T-cell (primary cell): ENCODE results near the gene ARL4D. TPM values are rescaled to one million over a fixed set of nuclear protein-coding genes. Genes with fewer than 3 reads are reported as not detected.

Experiments
- ATAC-seq, 4 experiments: fragments of 200-7000 bp in 3 of 4; fragments of 150-1000 bp in 1 of 4; cut with Tn5 transposase; replicated peaks in 1 of 4; 1 replicate in 3 of 4; 2 replicates in 1 of 4; pipeline ENCODE4 v1.10.0; 2021; ENCODE audit warnings: moderate library complexity in 3 of 4, mild to moderate bottlenecking in 2 of 4, moderate number of reproducible peaks in 1 of 4
- CTCF ChIA-PET, 2 donors: fragments of 300-600 bp; sonication (Branson Sonifier 250); formaldehyde crosslinking; loops; one replicate each; lab custom pipeline; 2022; ENCODE audit warnings: antibody characterized with exemption in 2 of 2; lab: Charles Lee
- POLR2A ChIA-PET, 2 donors: fragments of 300-600 bp; sonication (Branson Sonifier 250); formaldehyde crosslinking; loops; one replicate each; lab custom pipeline; 2022; ENCODE audit warnings: antibody characterized with exemption in 2 of 2; lab: Charles Lee
- DNase-seq, 35 experiments: peaks; one replicate each; pipeline versions ENCODE4 v3.0.0 to v3.0.0-alpha.2; 2013 to 2023
- H3K27ac ChIP-seq: one replicate; pipeline ENCODE4 v1.5.1; 2013; ENCODE audit warnings: low read length
- H3K27me3 ChIP-seq, 2 experiments: replicated peaks in 1 of 2; 1 replicate in 1 of 2; 2 replicates in 1 of 2; pipeline versions ENCODE4 v1.6.1 to v1.7.0; 2013; ENCODE audit warnings: low read length in 1 of 2, mixed read lengths in 1 of 2; ENCODE audit not compliant: control insufficient read depth in 2 of 2, insufficient read depth in 2 of 2; ENCODE audit errors: extremely low read depth in 1 of 2
- H3K36me3 ChIP-seq, 2 donors: 1 replicate in 1 of 2; 2 replicates in 1 of 2; pipeline versions ENCODE4 v1.6.1 to v1.7.0; 2013; ENCODE audit warnings: low read length in 1 of 2; ENCODE audit not compliant: control insufficient read depth in 2 of 2, insufficient read depth in 1 of 2; ENCODE audit errors: extremely low read depth in 1 of 2
- H3K4me1 ChIP-seq, 2 experiments: 1 replicate in 1 of 2; 2 replicates in 1 of 2; pipeline versions ENCODE4 v1.6.1 to v1.7.0; 2013; ENCODE audit warnings: low read length in 2 of 2, mixed read lengths in 1 of 2; ENCODE audit not compliant: insufficient read depth in 2 of 2, control insufficient read depth in 1 of 2; ENCODE audit errors: extremely low read depth in 1 of 2
- H3K4me3 ChIP-seq, 2 donors: 1 replicate in 1 of 2; 2 replicates in 1 of 2; pipeline versions ENCODE4 v1.5.1 to v1.7.0; 2013; ENCODE audit warnings: mild to moderate bottlenecking in 2 of 2, low read length in 1 of 2, moderate library complexity in 1 of 2; ENCODE audit not compliant: control insufficient read depth in 1 of 2; ENCODE audit errors: extremely low read depth in 1 of 2
- H3K9me3 ChIP-seq: 2 replicates; pipeline ENCODE4 v1.7.0; 2013
- H3K27ac Mint-ChIP-seq, 2 donors: one replicate each; pipeline ENCODE4 v1.8.0; 2020 to 2021; ENCODE audit warnings: mild to moderate bottlenecking in 2 of 2, mixed read lengths in 2 of 2
- H3K27me3 Mint-ChIP-seq, 2 donors: one replicate each; pipeline ENCODE4 v1.8.0; 2021 to 2022; ENCODE audit warnings: mixed read lengths in 2 of 2
- H3K36me3 Mint-ChIP-seq: one replicate; pipeline ENCODE4 v1.8.0; 2021; ENCODE audit warnings: mixed read lengths
- H3K4me1 Mint-ChIP-seq, 3 donors: one replicate each; pipeline ENCODE4 v1.8.0; 2020 to 2022; ENCODE audit warnings: mixed read lengths in 3 of 3, mild to moderate bottlenecking in 1 of 3
- H3K4me3 Mint-ChIP-seq, 3 donors: one replicate each; pipeline ENCODE4 v1.8.0; 2020 to 2022; ENCODE audit warnings: mild to moderate bottlenecking in 3 of 3, mixed read lengths in 3 of 3, moderate library complexity in 3 of 3
- H3K9me3 Mint-ChIP-seq, 3 donors: one replicate each; pipeline ENCODE4 v1.8.0; 2020 to 2022; ENCODE audit warnings: mixed read lengths in 3 of 3
- WGBS: methylation state at CpG from one replicate; pipeline ENCODE4 v1.1.5; 2013; ENCODE audit warnings: missing lambda C conversion rate; ENCODE audit not compliant: insufficient coverage; 5-methylcytosine and 5-hydroxymethylcytosine counted together
- total RNA-seq, 35 experiments: library from RNA in 6 of 35; stranded (reverse) in 6 of 35; fragments of 120-200 nt in 1 of 35; gene quantifications; one replicate each; pipeline versions ENCODE4 v1.2.1 to v1.2.4 and lab custom pipeline; 2013 to 2026

ARL4D gene
- total RNA-seq, 5 donors from 2014 or later (not counting 1 experiment from before 2014, with no cell fraction given), result 1.3 to 2.9 (median 2.4) TPM

DNA sequence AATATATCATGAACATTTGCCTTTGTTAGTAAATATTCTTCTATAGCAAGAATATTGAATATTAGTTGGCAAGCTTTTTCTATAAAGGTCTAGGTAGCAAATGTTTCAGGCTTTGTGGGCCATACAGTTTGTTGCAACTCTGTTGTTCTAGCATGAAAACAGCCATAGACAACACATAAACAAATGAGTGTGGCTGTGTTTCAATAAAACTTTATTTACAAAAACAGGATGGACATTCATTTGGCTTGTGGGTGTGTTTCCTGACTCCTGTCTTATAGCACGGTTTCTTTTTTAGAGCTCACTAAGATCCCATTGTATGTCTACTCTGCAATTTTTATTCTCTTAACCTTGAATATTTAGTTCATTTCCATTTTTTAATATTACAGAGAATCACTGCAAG lies 39.0 kb downstream of the ARL4D start:
- WGBS, result no CpG with 5 or more reads among the region's 1 CpG
- Histone ChIP-seq H3K27me3 (peaks cover 0 to 15% of the 10 kb centered on the region in 2 experiments), H3K4me3 (no peak overlapping the region), H3K36me3 (no peaks in the 10 kb centered on the region), H3K9me3 (no peaks in the 10 kb centered on the region), H3K4me1 (no peaks in the 10 kb centered on the region), H3K27ac (no peak overlapping the region)
- no peak for DNase-seq
- H3K27me3 Mint-ChIP-seq, result peaks cover 24 to 25% of the 10 kb centered on the region in 2 donors
- no peak overlapping the region for H3K4me3 Mint-ChIP-seq
- POLR2A ChIA-PET, result no interaction called here
- CTCF ChIA-PET, result no interaction called here
- no peaks in the 10 kb centered on the region for H3K4me1 Mint-ChIP-seq
- no peaks in the 10 kb centered on the region for H3K9me3 Mint-ChIP-seq
- no peak for ATAC-seq
- H3K36me3 Mint-ChIP-seq, result no peaks in the 10 kb centered on the region
- H3K27ac Mint-ChIP-seq, result no peak overlapping the region

DNA sequence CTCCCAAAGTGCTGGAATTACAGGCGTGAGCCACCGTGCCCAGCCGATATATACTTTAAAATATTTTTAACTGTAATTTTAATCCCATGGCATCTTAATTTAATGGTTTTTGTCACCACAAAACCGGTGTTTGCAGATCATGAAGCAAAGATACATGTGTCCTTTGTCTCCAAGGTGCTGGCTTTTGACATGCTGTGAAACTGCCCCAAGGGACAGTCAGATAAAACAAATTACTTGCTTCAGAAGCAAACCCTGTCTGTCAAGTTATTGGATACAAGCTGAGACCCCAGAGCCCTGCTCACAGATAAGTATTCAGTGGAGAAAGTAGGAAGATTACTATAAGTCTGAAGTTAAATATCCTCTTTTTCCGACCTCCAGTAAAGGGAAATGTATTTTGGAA lies 39.8 kb downstream of the ARL4D start:
- H3K27ac Mint-ChIP-seq, result no peak overlapping the region
- Histone ChIP-seq H3K4me1 (no peaks in the 10 kb centered on the region), H3K4me3 (no peak overlapping the region), H3K27ac (no peak overlapping the region), H3K27me3 (peaks cover 0 to 18% of the 10 kb centered on the region in 2 experiments), H3K9me3 (no peaks in the 10 kb centered on the region), H3K36me3 (no peaks in the 10 kb centered on the region)
- H3K4me1 Mint-ChIP-seq, result no peaks in the 10 kb centered on the region
- ATAC-seq (no peak), DNase-seq (no peak)
- H3K36me3 Mint-ChIP-seq, result no peaks in the 10 kb centered on the region
- POLR2A ChIA-PET, result interaction anchor here in 1 of 2 donors (0.6 kb wide), 1 partner anchor 154 kb away, joined by 3 read pairs; no protein-coding TSS in a partner anchor
- no CpG with 5 or more reads among the region's 5 CpGs for WGBS
- CTCF ChIA-PET, result no interaction called here
- peaks cover 21 to 23% of the 10 kb centered on the region in 2 donors for H3K27me3 Mint-ChIP-seq
- no peaks in the 10 kb centered on the region for H3K9me3 Mint-ChIP-seq
- H3K4me3 Mint-ChIP-seq, result no peak overlapping the region

DNA sequence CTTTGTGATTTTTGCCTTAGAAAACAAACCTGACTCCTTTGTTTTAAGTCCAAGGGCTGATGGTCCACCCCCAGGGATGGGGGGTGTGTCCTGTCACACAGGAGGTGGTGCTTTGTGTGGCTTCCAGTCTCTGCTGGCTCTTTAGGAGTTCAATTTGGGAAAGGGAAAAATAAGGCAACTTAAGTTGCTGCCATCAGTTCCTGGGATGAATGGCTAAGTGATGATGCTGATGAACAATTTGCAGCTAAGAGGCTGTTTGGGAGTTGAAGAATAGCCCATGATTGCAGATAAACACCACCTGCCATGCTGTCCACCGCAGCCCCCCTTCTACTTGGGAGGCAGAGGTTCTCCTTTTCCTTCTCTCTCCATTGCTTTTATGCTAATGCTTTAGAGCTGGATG lies 40.2 kb downstream of the ARL4D start:
- H3K27me3 Mint-ChIP-seq, result peaks cover 21 to 24% of the 10 kb centered on the region in 2 donors
- H3K27me3 ChIP-seq, result peaks cover 0 to 17% of the 10 kb centered on the region in 2 experiments
- ATAC-seq (no peak), DNase-seq (no peak)
- H3K4me3 Mint-ChIP-seq, result no peak overlapping the region
- no peak overlapping the region for H3K27ac ChIP-seq
- no peaks in the 10 kb centered on the region for H3K9me3 Mint-ChIP-seq
- no peaks in the 10 kb centered on the region for H3K9me3 ChIP-seq
- no peaks in the 10 kb centered on the region for H3K4me1 Mint-ChIP-seq
- H3K36me3 Mint-ChIP-seq, result no peaks in the 10 kb centered on the region
- ChIA-PET CTCF (no interaction called here), POLR2A (interaction anchor here in 1 of 2 donors (0.6 kb wide), 1 partner anchor 153 kb away, joined by 3 read pairs; no protein-coding TSS in a partner anchor)
- H3K4me3 ChIP-seq, result no peak overlapping the region
- WGBS, result no CpG with 5 or more reads among the region's 1 CpG
- H3K27ac Mint-ChIP-seq, result no peak overlapping the region
- no peaks in the 10 kb centered on the region for H3K36me3 ChIP-seq
- H3K4me1 ChIP-seq, result no peaks in the 10 kb centered on the region

DNA sequence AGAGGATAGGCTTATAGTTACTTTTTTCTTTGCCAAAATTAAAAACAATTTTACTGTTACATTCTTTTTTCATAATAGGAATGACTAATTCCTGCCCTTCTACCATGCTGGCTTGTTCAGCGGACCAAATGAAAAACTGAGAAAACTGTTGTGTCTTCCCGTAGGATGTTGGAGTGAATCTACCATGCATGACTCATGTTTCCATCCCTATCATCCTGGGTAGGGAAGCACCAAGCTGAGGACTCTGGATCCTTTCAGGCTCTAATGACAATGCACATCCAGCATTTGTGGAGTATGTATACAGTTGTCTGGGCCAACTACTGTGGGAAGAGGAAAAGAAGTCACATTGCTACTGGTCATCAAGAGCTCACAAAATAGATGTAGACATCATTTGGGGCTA lies 43.9 kb downstream of the ARL4D start:
- peaks cover 5% of the 10 kb centered on the region in 2 donors for H3K27me3 Mint-ChIP-seq
- Histone ChIP-seq H3K27ac (no peak overlapping the region), H3K4me1 (no peaks in the 10 kb centered on the region), H3K4me3 (no peak overlapping the region), H3K9me3 (no peaks in the 10 kb centered on the region), H3K36me3 (no peaks in the 10 kb centered on the region), H3K27me3 (peaks cover 0 to 12% of the 10 kb centered on the region in 2 experiments)
- POLR2A ChIA-PET, result no interaction called here
- CTCF ChIA-PET, result interaction anchor here in 1 of 2 donors (0.7 kb wide), 1 partner anchor 324 kb away, joined by 3 read pairs; no protein-coding TSS in a partner anchor
- H3K36me3 Mint-ChIP-seq, result no peaks in the 10 kb centered on the region
- no CpG with 5 or more reads among the region's 2 CpGs for WGBS
- H3K27ac Mint-ChIP-seq, result no peak overlapping the region
- no peak overlapping the region for H3K4me3 Mint-ChIP-seq
- DNase-seq (no peak), ATAC-seq (no peak)
- H3K4me1 Mint-ChIP-seq, result no peaks in the 10 kb centered on the region
- H3K9me3 Mint-ChIP-seq, result no peaks in the 10 kb centered on the region

DNA sequence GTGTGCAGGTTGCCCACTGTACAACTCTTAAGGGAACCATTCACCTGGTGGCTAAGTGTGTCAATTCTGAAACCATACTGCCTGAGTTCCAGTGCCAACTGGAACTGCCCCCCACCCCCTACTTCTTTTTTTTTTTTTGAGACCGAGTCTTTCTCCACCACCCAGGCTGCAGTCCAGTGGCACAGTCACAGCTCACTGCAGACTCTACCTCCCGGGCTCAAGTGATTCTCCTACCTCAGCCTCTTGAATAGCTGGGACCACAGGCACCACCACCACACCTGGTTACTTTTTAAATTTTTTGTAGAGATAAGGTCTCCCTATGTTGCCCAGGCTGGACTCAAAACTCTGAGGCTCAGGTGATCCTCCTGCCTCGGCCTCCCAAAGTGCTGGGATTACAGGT lies 44.6 kb downstream of the ARL4D start:
- Mint-ChIP-seq H3K27ac (no peak overlapping the region), H3K27me3 (peaks cover 5 to 6% of the 10 kb centered on the region in 2 donors), H3K9me3 (no peaks in the 10 kb centered on the region), H3K4me1 (no peaks in the 10 kb centered on the region), H3K4me3 (no peak overlapping the region), H3K36me3 (no peaks in the 10 kb centered on the region)
- H3K36me3 ChIP-seq, result no peaks in the 10 kb centered on the region
- DNase-seq, result no peak
- no peak for ATAC-seq
- ChIA-PET CTCF (interaction anchor here in 1 of 2 donors (0.7 kb wide), 1 partner anchor 695 kb away, joined by 6 read pairs; no protein-coding TSS in a partner anchor), POLR2A (no interaction called here)
- no peaks in the 10 kb centered on the region for H3K9me3 ChIP-seq
- WGBS, result no CpG with 5 or more reads among the region's 3 CpGs
- H3K27ac ChIP-seq, result no peak overlapping the region
- no peaks in the 10 kb centered on the region for H3K4me1 ChIP-seq
- H3K4me3 ChIP-seq, result no peak overlapping the region
- H3K27me3 ChIP-seq, result peaks cover 0 to 13% of the 10 kb centered on the region in 2 experiments

DNA sequence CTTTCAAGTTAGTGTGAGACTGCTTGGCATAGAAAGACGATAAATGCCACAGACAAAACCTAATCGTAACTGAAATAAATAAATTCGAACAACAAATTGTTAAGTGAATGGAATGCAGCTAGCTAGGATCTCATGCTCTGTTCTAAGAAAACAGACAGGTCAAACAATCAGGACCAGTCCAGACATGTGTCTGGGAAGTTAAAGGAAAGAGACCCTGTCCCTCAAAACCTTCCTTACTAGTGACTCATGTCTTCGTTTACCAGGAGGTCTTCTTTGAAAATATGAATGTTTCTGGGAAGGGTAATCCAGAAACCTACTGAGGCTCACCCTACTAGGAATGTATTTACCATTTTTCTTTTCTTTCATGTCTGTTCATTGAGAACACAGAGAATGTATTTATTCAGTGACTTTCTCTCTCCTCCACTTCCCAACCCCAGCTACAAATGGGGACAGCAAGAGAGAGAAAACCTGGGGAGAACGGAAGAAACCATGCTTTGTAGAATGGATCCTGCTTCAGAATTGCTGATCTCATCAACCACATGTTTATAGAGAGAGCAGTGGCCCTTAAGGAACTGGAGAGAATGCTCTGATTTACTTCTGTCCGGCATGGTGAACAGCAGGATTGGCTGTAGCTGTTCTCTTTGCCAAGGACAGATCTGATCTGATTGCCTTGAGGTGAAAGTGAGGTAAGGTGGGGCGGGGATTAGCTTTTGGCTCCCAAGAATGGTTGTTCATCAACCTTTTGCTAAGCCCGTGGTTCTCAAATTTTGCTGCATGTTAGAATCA lies 45.6 kb downstream of the ARL4D start:
- ChIA-PET CTCF (no interaction called here), POLR2A (no interaction called here)
- Mint-ChIP-seq H3K4me3 (no peak overlapping the region), H3K36me3 (no peaks in the 10 kb centered on the region), H3K4me1 (no peaks in the 10 kb centered on the region), H3K27me3 (peaks cover 8 to 10% of the 10 kb centered on the region in 2 donors), H3K9me3 (no peaks in the 10 kb centered on the region), H3K27ac (no peak overlapping the region)
- H3K27ac ChIP-seq, result no peak overlapping the region
- peaks cover 0 to 9% of the 10 kb centered on the region in 2 experiments for H3K27me3 ChIP-seq
- H3K36me3 ChIP-seq, result no peaks in the 10 kb centered on the region
- WGBS, result 100% methylated on average over 3 of the region's 8 CpGs
- ATAC-seq (no peak), DNase-seq (no peak)
- H3K9me3 ChIP-seq, result no peaks in the 10 kb centered on the region
- no peak overlapping the region for H3K4me3 ChIP-seq
- no peaks in the 10 kb centered on the region for H3K4me1 ChIP-seq
